Measurements from ENCODE around the gene USP31.

The USP31 gene

GRCh38 chr16:23187341-23187740 lies 38.1 kb upstream of the USP31 start:
- no peak for TF ChIP-seq CTCF (IDR thresholded peaks at IDR 0.05; ENCODE audit: insufficient read depth, missing control alignments)
- FAIRE-seq (no peak), DNase-seq (ENCODE audit: insufficient read length, low spot score) (no peak)

DNA sequence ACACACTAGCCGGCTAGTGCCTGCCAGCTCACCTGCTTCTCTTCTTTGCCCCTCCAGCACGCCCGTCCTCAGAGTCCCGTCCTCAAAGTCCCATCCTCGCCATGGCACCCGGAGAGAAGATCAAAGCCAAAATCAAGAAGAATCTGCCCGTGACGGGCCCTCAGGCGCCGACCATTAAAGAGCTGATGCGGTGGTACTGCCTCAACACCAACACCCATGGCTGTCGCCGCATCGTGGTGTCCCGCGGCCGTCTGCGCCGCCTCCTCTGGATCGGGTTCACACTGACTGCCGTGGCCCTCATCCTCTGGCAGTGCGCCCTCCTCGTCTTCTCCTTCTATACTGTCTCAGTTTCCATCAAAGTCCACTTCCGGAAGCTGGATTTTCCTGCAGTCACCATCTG lies 36.9 kb upstream of the USP31 start:
- DNase-seq (ENCODE audit: insufficient read length, low spot score) (no peak), FAIRE-seq (no peak)
- no peak for TF ChIP-seq CTCF (IDR thresholded peaks at IDR 0.05; ENCODE audit: insufficient read depth, missing control alignments)

DNA sequence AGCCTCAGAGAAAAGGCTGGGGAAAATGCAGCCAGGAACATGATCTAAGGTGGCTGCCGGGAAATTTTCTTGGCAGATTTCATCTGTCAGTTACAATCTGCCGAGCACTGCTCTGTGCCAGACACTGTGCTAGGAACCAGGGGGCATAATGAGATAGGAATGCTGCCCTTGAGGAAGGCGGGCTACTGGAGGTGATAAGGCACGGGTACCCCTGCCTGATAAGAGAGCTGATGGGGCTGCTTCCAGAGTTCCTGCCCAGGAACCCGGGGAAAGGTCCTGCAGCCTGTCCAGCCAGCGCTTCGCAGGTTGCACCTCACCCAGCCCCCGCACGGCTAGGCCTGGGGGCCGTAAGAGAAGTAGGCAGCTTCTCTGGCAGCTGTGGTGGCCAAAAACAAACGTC lies 36.4 kb upstream of the USP31 start:
- FAIRE-seq (no peak), DNase-seq (ENCODE audit: insufficient read length, low spot score) (no peak)
- TF ChIP-seq CTCF (IDR thresholded peaks at IDR 0.05; ENCODE audit: insufficient read depth, missing control alignments): no peak

GRCh38 chr16:23183543-23183862 lies 34.3 kb upstream of the USP31 start:
- TF ChIP-seq CTCF (IDR thresholded peaks at IDR 0.05; ENCODE audit: insufficient read depth, missing control alignments): no peak
- no peak for FAIRE-seq
- DNase-seq (ENCODE audit: insufficient read length, low spot score): no peak

GRCh38 chr16:23182679-23183542 lies 33.7 kb upstream of the USP31 start, which contains the start of gene SCNN1G:
Gene SCNN1G, plus strand, starts transcription at chr16:23182745. Its CDS starts 3,527 bp downstream, at chr16:23186272.
- DNase-seq (ENCODE audit: insufficient read length, low spot score) (no peak), FAIRE-seq (no peak)
- TF ChIP-seq CTCF (IDR thresholded peaks at IDR 0.05; ENCODE audit: insufficient read depth, missing control alignments): no peak

DNA sequence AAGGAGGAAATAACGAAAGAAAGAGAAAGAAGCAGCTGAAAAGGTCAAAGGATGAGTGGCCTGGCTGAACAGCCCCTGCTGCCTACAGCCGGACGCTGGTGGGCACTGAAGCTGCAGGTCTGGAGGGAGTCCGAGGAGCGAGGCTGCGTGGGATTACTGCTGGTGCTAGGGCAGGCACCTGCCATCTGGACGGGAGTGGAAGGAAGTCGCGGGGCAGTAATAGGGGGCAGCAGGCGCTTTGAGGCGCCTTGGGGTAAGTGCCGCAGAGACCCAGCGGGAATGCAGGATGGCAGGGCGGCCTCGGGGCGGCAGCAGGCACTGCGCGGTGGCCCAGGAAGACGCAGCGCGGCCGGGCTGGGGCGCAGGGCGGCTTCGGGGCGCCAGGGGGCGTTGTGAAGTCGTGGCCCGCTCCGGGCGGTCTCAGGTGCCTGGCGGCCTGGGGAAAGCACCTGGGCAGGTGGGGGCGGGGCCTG lies 33.0 kb upstream of the USP31 start:
- DNase-seq (ENCODE audit: insufficient read length, low spot score): peak; percentile 72
- peak; percentile 84 for TF ChIP-seq CTCF (IDR thresholded peaks at IDR 0.05; ENCODE audit: insufficient read depth, missing control alignments)
- FAIRE-seq: no peak

- no peak for TF ChIP-seq CTCF (IDR thresholded peaks at IDR 0.05; ENCODE audit: insufficient read depth, missing control alignments)
- FAIRE-seq (no peak), DNase-seq (ENCODE audit: insufficient read length, low spot score) (no peak)
Measured at GRCh38 chr16:23181506-23181905, 32.3 kb upstream of the USP31 start.
